Heart left ventricle (tissue), 16 donors: ENCODE measurements around the gene ANKRD53. TPM values are rescaled to one million over a fixed set of nuclear protein-coding genes. Genes with fewer than 3 reads are reported as not detected.

Experiments
- ATAC-seq, 4 donors: fragments of 200-7000 bp; cut with Tn5 transposase; one replicate each; pipeline ENCODE4 v1.9.1; 2020 to 2022; ENCODE audit warnings: moderate library complexity in 4 of 4, mild to moderate bottlenecking in 3 of 4, moderate number of reproducible peaks in 1 of 4
- DNase-seq, 5 donors: peaks; one replicate each; pipeline ENCODE4 v3.0.0-alpha.2; 2020
- H3K27ac ChIP-seq, 12 donors: fragments of 200-600 bp; sonication (generic) in 4 of 12; one replicate each; pipeline versions ENCODE4 v1.5.0 to v1.8.0; 2016 to 2022; ENCODE audit warnings: mild to moderate bottlenecking in 2 of 12
- H3K27me3 ChIP-seq, 9 donors: fragments of 200-600 bp; sonication (generic) in 2 of 9; one replicate each; pipeline versions ENCODE4 v1.5.1 to v1.8.0; 2016 to 2022; ENCODE audit warnings: mild to moderate bottlenecking in 3 of 9
- H3K36me3 ChIP-seq, 9 donors: fragments of 200-600 bp; sonication (generic) in 2 of 9; one replicate each; pipeline versions ENCODE4 v1.5.0 to v1.8.0; 2018 to 2022; ENCODE audit warnings: mild to moderate bottlenecking in 2 of 9
- H3K4me1 ChIP-seq, 12 donors: fragments of 200-600 bp; sonication (generic) in 4 of 12; one replicate each; pipeline versions ENCODE4 v1.5.0 to v1.8.0; 2016 to 2022; ENCODE audit warnings: mild to moderate bottlenecking in 3 of 12
- H3K4me3 ChIP-seq, 12 donors: fragments of 200-600 bp; sonication (generic) in 4 of 12; one replicate each; pipeline versions ENCODE4 v1.5.0 to v1.8.0; 2017 to 2022; ENCODE audit warnings: mild to moderate bottlenecking in 9 of 12, moderate library complexity in 4 of 12
- H3K9me3 ChIP-seq, 12 donors: fragments of 200-600 bp; sonication (generic) in 4 of 12; one replicate each; pipeline versions ENCODE4 v1.5.0 to v1.8.0; 2016 to 2022; ENCODE audit warnings: mild to moderate bottlenecking in 1 of 12
- POLR2A ChIP-seq, 2 donors: fragments of 450-650 bp; IDR thresholded peaks; one replicate each; pipeline ENCODE4 v1.6.1; 2017; ENCODE audit warnings: antibody characterized with exemption in 2 of 2, mild to moderate bottlenecking in 2 of 2, moderate library complexity in 2 of 2
- WGBS, 4 donors: extraction: QIAGEN DNeasy Blood & Tissue Kit in 2 of 4; methylation state at CpG; one replicate each; pipeline versions ENCODE4 v1.1.5 to v1.1.7; 2013 to 2018; 5-methylcytosine and 5-hydroxymethylcytosine counted together
- intact Hi-C, 10 donors: fragments of 100-400 bp; cut with DNase I; formaldehyde crosslinking; loops; one replicate each; pipeline versions ENCODE4 v1.11.1 to v1.14.2; 2022
- polyA plus RNA-seq, 2 donors: library from polyadenylated mRNA; stranded (reverse); fragments of 200-250 nt; gene quantifications; one replicate each; pipeline ENCODE4 v1.2.3, GENCODE V29; 2013
- total RNA-seq, 9 donors: library from RNA; depleted of rRNA in 2 of 9; stranded (reverse); fragments of >200 nt in 2 of 9; fragmentation: NEBNext Ultra II Directional in 3 of 9; extraction: Animal tissue kit (Norgen Biotek cat#: 25700) in 3 of 9; gene quantifications; one replicate each; pipeline versions ENCODE4 v1.1.0 to v1.2.4, GENCODE V29; 2016 to 2023
- TF ChIP-seq, protein P1 (sequence below), 12 donors: fragments of 200-600 bp; sonication (generic) in 4 of 12; IDR thresholded peaks; one replicate each; pipeline versions ENCODE4 v1.5.0 to v1.8.0; 2018 to 2022; ENCODE audit warnings: antibody characterized with exemption in 12 of 12, mild to moderate bottlenecking in 5 of 12
- donor health status: ischemic (EF 13 %, LVEDD 7.1; RV severe dilation, severe dysfunction).
- donor health status: healthy with polysubstance abuse.
- donor health status: DM: no; HTN: yes; CAD: no.
- donor health status: DM: no; HTN: no; CAD: no.
- donor health status: ischemic (EF 25% LVEDD 6.9; RV normal size, moderate dysfunction).
- donor health status: ischemic (EF 25% LVEDD 5.7; RV mildly dilated, moderate dysfunction).
- donor health status: healthy.
- donor health status: DM: yes; HTN: yes; CAD: no.
- donor health status: ischemic (EF 35%, LVEDD 5.7; RV mildly dilated, moderate dysfunction).
- donor health status: nonischemic (EF 11% LVEDD 7.7; RV severe dilation, severe dysfunction).
- donor health status: DM: yes; HTN: yes; CAD: no.
- donor health status: PGD.
- donor health status: ischemic (EF 29% LVEDD 5.4; RV normal size, mild dysfunction).
- donor health status: nonischemic (EF 23%, LVEDD 6.1; RV moderate dilation, normal function).

The ANKRD53 gene
- total and polyA plus RNA-seq, 11 donors, result 0.28 to 1.8 (median 0.44) TPM; not detected in 2

DNA sequence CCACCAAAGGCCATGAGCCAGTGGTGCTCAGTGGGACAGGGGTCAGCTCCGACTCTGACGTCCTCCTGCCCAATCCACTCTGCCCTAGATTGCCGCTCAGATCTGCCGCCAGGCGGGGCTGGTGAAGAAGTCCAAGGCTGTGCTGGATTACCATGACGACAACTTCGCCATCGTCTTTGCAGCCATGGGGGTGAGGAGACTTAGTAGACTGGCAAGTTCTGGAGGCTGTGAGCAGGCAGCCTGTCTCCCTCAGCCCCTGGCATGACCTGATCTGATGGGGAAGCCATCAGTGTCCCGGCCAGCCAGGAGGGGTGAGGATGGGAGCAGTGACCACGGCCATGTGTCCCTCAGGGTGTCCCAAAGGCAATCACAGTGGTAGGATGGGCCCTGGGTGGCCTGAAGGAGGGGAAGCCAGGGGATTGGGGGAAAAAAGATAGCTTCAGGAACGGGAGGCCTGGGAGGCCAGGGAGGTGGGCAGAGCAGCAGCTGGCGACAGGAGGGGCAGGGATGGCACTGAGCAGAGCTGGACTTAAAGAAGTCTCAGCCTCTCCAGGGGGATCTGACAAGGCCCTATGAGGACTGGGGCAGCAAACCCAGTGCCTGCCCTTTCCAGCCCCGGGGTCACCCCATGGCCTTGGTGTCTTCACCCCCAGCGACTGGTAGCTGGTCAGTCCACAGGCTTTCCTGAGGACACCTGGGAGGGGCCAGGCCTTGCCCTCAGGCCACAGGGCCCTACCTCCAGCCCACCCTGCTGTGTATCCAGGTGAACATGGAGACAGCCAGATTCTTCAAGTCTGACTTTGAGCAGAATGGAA lies 17.4 kb upstream of the ANKRD53 start:
- no peaks in the 10 kb centered on the region for H3K36me3 ChIP-seq
- H3K9me3 ChIP-seq, result no peaks in the 10 kb centered on the region
- DNase-seq (peak in 1 of 5 donors; percentile 11), ATAC-seq (no peak)
- H3K27ac ChIP-seq, result no peak overlapping the region
- no peak overlapping the region for H3K4me3 ChIP-seq
- WGBS, 4 donors, result 71 to 87% (median 79%) methylated on average over 13 to 14 of the region's 14 CpGs
- H3K4me1 ChIP-seq, result peaks cover 0 to 12% (median 2%) of the 10 kb centered on the region in 12 donors
- intact Hi-C loops, result no loop called here
- peaks cover 7 to 40% (median 23%) of the 10 kb centered on the region in 9 donors for H3K27me3 ChIP-seq
- TF ChIP-seq, protein P1, sequence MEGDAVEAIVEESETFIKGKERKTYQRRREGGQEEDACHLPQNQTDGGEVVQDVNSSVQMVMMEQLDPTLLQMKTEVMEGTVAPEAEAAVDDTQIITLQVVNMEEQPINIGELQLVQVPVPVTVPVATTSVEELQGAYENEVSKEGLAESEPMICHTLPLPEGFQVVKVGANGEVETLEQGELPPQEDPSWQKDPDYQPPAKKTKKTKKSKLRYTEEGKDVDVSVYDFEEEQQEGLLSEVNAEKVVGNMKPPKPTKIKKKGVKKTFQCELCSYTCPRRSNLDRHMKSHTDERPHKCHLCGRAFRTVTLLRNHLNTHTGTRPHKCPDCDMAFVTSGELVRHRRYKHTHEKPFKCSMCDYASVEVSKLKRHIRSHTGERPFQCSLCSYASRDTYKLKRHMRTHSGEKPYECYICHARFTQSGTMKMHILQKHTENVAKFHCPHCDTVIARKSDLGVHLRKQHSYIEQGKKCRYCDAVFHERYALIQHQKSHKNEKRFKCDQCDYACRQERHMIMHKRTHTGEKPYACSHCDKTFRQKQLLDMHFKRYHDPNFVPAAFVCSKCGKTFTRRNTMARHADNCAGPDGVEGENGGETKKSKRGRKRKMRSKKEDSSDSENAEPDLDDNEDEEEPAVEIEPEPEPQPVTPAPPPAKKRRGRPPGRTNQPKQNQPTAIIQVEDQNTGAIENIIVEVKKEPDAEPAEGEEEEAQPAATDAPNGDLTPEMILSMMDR (IDR thresholded peaks at IDR 0.05), result no peak
- TF ChIP-seq POLR2A (IDR thresholded peaks at IDR 0.05), result no peak

DNA sequence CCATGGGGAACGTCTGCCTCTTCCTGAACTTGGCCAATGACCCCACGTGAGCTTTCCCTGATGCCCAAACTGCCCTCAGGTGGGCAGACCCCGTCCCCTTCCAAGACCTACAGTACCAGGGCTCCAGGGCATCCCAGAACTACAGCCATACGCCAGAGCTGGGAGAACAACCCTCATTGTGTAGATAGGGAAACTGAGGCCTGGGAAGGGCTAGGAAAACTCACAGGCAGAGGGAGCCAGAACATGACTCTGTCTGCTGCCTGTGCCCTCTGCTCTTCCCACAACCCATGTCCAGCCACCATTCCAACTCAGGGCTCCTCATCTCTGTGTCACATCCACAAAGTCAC lies 16.8 kb upstream of the ANKRD53 start:
- Histone ChIP-seq H3K27ac (no peak overlapping the region), H3K9me3 (no peaks in the 10 kb centered on the region), H3K36me3 (no peaks in the 10 kb centered on the region), H3K4me3 (no peak overlapping the region), H3K27me3 (peaks cover 7 to 42% (median 23%) of the 10 kb centered on the region in 9 donors), H3K4me1 (peaks cover 0 to 12% (median 2%) of the 10 kb centered on the region in 12 donors)
- 78 to 91% (median 86%) methylated on average over 2 to 4 of the region's 4 CpGs for WGBS, 4 donors
- intact Hi-C loops, result no loop called here
- ATAC-seq (no peak), DNase-seq (peak in 1 of 5 donors; percentile 3)
- TF ChIP-seq, protein P1 (IDR thresholded peaks at IDR 0.05), result no peak
- TF ChIP-seq POLR2A (IDR thresholded peaks at IDR 0.05), result no peak

DNA sequence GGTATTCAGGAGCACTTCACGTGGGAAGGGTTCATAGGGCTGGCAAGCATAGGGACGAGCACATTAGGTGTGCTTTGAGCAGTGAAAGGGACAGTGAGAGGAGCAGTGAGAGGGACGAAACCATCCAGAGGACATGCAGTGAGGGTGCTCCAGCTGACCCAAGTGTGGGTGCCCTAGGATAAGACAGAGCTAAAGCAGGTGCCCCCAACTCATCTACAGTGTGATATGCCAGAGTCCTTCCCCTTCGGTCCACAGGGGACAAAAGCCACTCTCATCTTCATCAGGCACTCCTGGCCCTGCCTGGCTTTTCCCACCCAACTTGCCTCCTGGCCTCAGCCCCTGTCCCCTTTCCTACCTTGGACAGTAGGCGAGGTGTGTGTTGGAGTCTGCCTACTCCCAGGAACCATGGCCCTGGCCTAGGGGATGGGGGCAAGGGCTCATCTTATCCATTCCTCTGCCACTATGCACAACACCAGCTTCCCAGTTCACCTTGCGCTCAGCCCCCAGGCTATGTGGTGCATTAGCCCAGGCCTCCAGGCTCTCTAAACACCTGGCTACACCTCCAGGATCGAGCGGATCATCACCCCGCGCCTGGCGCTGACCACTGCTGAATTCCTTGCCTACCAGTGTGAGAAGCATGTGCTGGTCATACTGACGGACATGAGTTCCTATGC lies 16.1 kb upstream of the ANKRD53 start:
- no peak for TF ChIP-seq POLR2A (IDR thresholded peaks at IDR 0.05)
- TF ChIP-seq, protein P1 (IDR thresholded peaks at IDR 0.05), result no peak
- H3K36me3 ChIP-seq, result no peaks in the 10 kb centered on the region
- H3K4me1 ChIP-seq, result peaks cover 0 to 12% (median 2%) of the 10 kb centered on the region in 12 donors
- peak in 1 of 4 donors; percentile 8 for ATAC-seq
- no peak overlapping the region for H3K4me3 ChIP-seq
- DNase-seq, result peak in 2 of 5 donors; percentile 1 to 15
- H3K27me3 ChIP-seq, result peaks cover 7 to 38% (median 23%) of the 10 kb centered on the region in 9 donors
- no peaks in the 10 kb centered on the region for H3K9me3 ChIP-seq
- 75 to 87% (median 82%) methylated on average over 6 to 12 of the region's 12 CpGs for WGBS, 4 donors
- H3K27ac ChIP-seq, result no peak overlapping the region
- intact Hi-C loops, result no loop called here
